Ovary (tissue), 9 donors: Measurements from ENCODE around the gene DCTN1. TPM values are rescaled to one million over a fixed set of nuclear protein-coding genes. Genes with fewer than 3 reads are reported as not detected.

Experiments
- DNase-seq, 5 donors: peaks; one replicate each; pipeline ENCODE4 v3.0.0-alpha.2; 2019 to 2020
- H3K27ac ChIP-seq, 2 donors: fragments of 200-600 bp; one replicate each; pipeline versions ENCODE4 v1.5.1 to v1.8.0; 2019 to 2022
- H3K27me3 ChIP-seq: fragments of 200-600 bp; one replicate; pipeline ENCODE4 v1.8.0; 2022
- H3K36me3 ChIP-seq: fragments of 200-600 bp; sonication (generic); one replicate; pipeline ENCODE4 v1.5.1; 2019
- H3K4me1 ChIP-seq: one replicate; pipeline ENCODE4 v1.8.1; 2013; ENCODE audit warnings: mild to moderate bottlenecking, moderate library complexity; ENCODE audit not compliant: insufficient read depth
- H3K4me3 ChIP-seq: fragments of 200-600 bp; sonication (generic); one replicate; pipeline ENCODE4 v1.5.1; 2017
- H3K9me3 ChIP-seq, 2 donors: fragments of 200-600 bp in 1 of 2; sonication (generic) in 1 of 2; one replicate each; pipeline versions ENCODE4 v1.5.1 to v1.8.1; 2013 to 2019; ENCODE audit warnings: mild to moderate bottlenecking in 1 of 2, moderate library complexity in 1 of 2
- CTCF ChIP-seq, 3 donors: fragments of 450-650 bp in 2 of 3; fragments of 200-600 bp in 1 of 3; IDR thresholded peaks; one replicate each; pipeline versions ENCODE4 v1.5.1 to v1.8.0; 2016 to 2022; ENCODE audit warnings: antibody characterized with exemption in 3 of 3, mild to moderate bottlenecking in 1 of 3
- EP300 ChIP-seq: sonication (generic); formaldehyde crosslinking; IDR thresholded peaks from one replicate; pipeline ENCODE4 v1.6.1; 2017; ENCODE audit warnings: antibody characterized with exemption
- POLR2A ChIP-seq: fragments of 450-650 bp; IDR thresholded peaks from one replicate; pipeline ENCODE4 v1.6.1; 2017; ENCODE audit warnings: antibody characterized with exemption, mild to moderate bottlenecking, moderate library complexity
- WGBS, 3 donors: extraction: QIAGEN DNeasy Blood & Tissue Kit in 1 of 3; methylation state at CpG; one replicate each; pipeline versions ENCODE4 v1.1.5 to v1.1.7; 2013 to 2017; 5-methylcytosine and 5-hydroxymethylcytosine counted together
- intact Hi-C, 4 donors: fragments of 100-400 bp; cut with DNase I; formaldehyde crosslinking; loops; one replicate each; pipeline versions ENCODE4 v1.11.0 to v1.15.1; 2022 to 2023
- polyA plus RNA-seq, 2 donors: library from polyadenylated mRNA; stranded (reverse); fragments of 200-250 nt in 1 of 2; fragments of 350-450 nt in 1 of 2; fragmentation: Illumina TruSeq in 1 of 2; extraction: RNeasy Lipid Tissue Mini Kit (QIAGEN cat#74804) in 1 of 2; gene quantifications; one replicate each; pipeline ENCODE4 v1.2.3, GENCODE V29; 2013 to 2014
- total RNA-seq, 7 donors: library from RNA; depleted of rRNA in 2 of 7; stranded (reverse); fragments of >200 nt in 2 of 7; fragmentation: NEBNext Ultra II Directional in 3 of 7; extraction: Animal tissue kit (Norgen Biotek cat#: 25700) in 3 of 7; gene quantifications; one replicate each; pipeline versions ENCODE4 v1.1.0 to v1.2.4, GENCODE V29; 2016 to 2023
- donor health status: DM: no; HTN: no; CAD: no; lungs with moderate emphysema.
- donor health status: DM: no; HTN: no; CAD: no.
- donor health status: Bipolar disorder and iron deficiency.
- donor health status: DM: yes; HTN: yes; CAD: no.
- donor health status: DM: no; HTN: no; CAD: no.
- donor health status: DM: yes; HTN: yes; CAD: no.

The DCTN1 gene
- total and polyA plus RNA-seq, 9 donors: 58.5 to 127 (median 108) TPM

- Histone ChIP-seq H3K36me3 (no peaks in the 10 kb centered on the region), H3K4me3 (no peak overlapping the region), H3K27me3 (no peaks in the 10 kb centered on the region), H3K9me3 (no peaks in the 10 kb centered on the region), H3K4me1 (peaks cover 16% of the 10 kb centered on the region), H3K27ac (no peak overlapping the region)
- no peak for DNase-seq
- WGBS, 3 donors: 90 to 96% (median 91%) methylated on average over 3 of the region's 3 CpGs
- intact Hi-C loops: no loop called here
- no peak for TF ChIP-seq EP300
- TF ChIP-seq CTCF (IDR thresholded peaks at IDR 0.05): no peak
- TF ChIP-seq POLR2A: no peak
Observed at GRCh38 chr2:74381751-74382150, 1.6 kb upstream of the DCTN1 start.

- TF ChIP-seq EP300 (no peak), POLR2A (no peak), CTCF (IDR thresholded peaks at IDR 0.05) (no peak)
- H3K4me3 ChIP-seq: no peak overlapping the region
- no peak overlapping the region for H3K27ac ChIP-seq
- H3K4me1 ChIP-seq: peaks cover 17% of the 10 kb centered on the region
- no peak for DNase-seq
- intact Hi-C loops: no loop called here
- H3K36me3 ChIP-seq: no peaks in the 10 kb centered on the region
- WGBS, 3 donors: 89 to 93% (median 91%) methylated on average over 10 of the region's 10 CpGs
- no peaks in the 10 kb centered on the region for H3K27me3 ChIP-seq
- no peaks in the 10 kb centered on the region for H3K9me3 ChIP-seq
Observed at GRCh38 chr2:74378007-74378406, 2.1 kb downstream of the DCTN1 start.

GRCh38 chr2:74375838-74376237 is 4.3 kb downstream of the DCTN1 start:
- Histone ChIP-seq H3K4me3 (no peak overlapping the region), H3K27ac (no peak overlapping the region), H3K9me3 (no peaks in the 10 kb centered on the region), H3K36me3 (no peaks in the 10 kb centered on the region), H3K4me1 (peaks cover 14% of the 10 kb centered on the region), H3K27me3 (no peaks in the 10 kb centered on the region)
- 93 to 96% (median 95%) methylated on average over 2 of the region's 2 CpGs for WGBS, 3 donors
- no peak for TF ChIP-seq EP300
- TF ChIP-seq CTCF (IDR thresholded peaks at IDR 0.05): no peak
- no peak for TF ChIP-seq POLR2A
- intact Hi-C loops: no loop called here
- no peak for DNase-seq

- intact Hi-C loops: no loop called here
- 62 to 72% (median 71%) methylated on average over 16 to 19 of the region's 19 CpGs for WGBS, 3 donors
- H3K9me3 ChIP-seq: no peaks in the 10 kb centered on the region
- H3K4me3 ChIP-seq: peak overlapping the region; percentile 30
- no peaks in the 10 kb centered on the region for H3K36me3 ChIP-seq
- TF ChIP-seq POLR2A (no peak), CTCF (IDR thresholded peaks at IDR 0.05) (no peak), EP300 (no peak)
- DNase-seq: peak in 3 of 5 donors; percentile 29 to 62 (median 43)
- H3K27me3 ChIP-seq: no peaks in the 10 kb centered on the region
- H3K4me1 ChIP-seq: peaks cover 3% of the 10 kb centered on the region
- no peak overlapping the region for H3K27ac ChIP-seq
Observed at GRCh38 chr2:74374509-74375205, 5.5 kb downstream of the DCTN1 start.
